ENCODE measurements around the gene GLYATL3. TPM values are rescaled to one million over a fixed set of nuclear protein-coding genes. Genes with fewer than 3 reads are reported as not detected.

GLYATL3 gene
- total and polyA plus RNA-seq, 7 donors, result not detected

- H3K36me3 ChIP-seq (ENCODE audit: insufficient read depth in 1 of 2, low read depth in 1 of 2), result no peaks in the 10 kb centered on the region
- no peaks in the 10 kb centered on the region for H3K27me3 ChIP-seq (ENCODE audit: insufficient read depth in 3 of 3, low read length in 2 of 3)
- 78 to 94% (median 91%) methylated on average over 2 of the region's 2 CpGs for WGBS, 3 donors
- no peak overlapping the region for H3K4me3 ChIP-seq
- H3K9me3 ChIP-seq, result no peaks in the 10 kb centered on the region
- ATAC-seq (no peak), DNase-seq (no peak)
- H3K27ac ChIP-seq, result no peak overlapping the region
- intact Hi-C loops (cut with DNase I), result no loop called here
- TF ChIP-seq CTCF (IDR thresholded peaks at IDR 0.05), result no peak
- H3K4me1 ChIP-seq, result no peaks in the 10 kb centered on the region
Measured at GRCh38 chr6:49517919-49518318, 18.2 kb downstream of the GLYATL3 start.

GRCh38 chr6:49519660-49520059 lies 19.9 kb downstream of the GLYATL3 start:
- Histone ChIP-seq H3K4me1 (no peaks in the 10 kb centered on the region), H3K27me3 (ENCODE audit: insufficient read depth in 3 of 3, low read length in 2 of 3) (no peaks in the 10 kb centered on the region), H3K27ac (no peak overlapping the region), H3K4me3 (no peak overlapping the region), H3K36me3 (ENCODE audit: insufficient read depth in 1 of 2, low read depth in 1 of 2) (no peaks in the 10 kb centered on the region), H3K9me3 (no peaks in the 10 kb centered on the region)
- no peak for ATAC-seq
- 72 to 91% (median 77%) methylated on average over 1 of the region's 1 CpG for WGBS, 3 donors
- DNase-seq, result no peak
- intact Hi-C loops (cut with DNase I), result no loop called here
- TF ChIP-seq CTCF (IDR thresholded peaks at IDR 0.05), result no peak

DNA sequence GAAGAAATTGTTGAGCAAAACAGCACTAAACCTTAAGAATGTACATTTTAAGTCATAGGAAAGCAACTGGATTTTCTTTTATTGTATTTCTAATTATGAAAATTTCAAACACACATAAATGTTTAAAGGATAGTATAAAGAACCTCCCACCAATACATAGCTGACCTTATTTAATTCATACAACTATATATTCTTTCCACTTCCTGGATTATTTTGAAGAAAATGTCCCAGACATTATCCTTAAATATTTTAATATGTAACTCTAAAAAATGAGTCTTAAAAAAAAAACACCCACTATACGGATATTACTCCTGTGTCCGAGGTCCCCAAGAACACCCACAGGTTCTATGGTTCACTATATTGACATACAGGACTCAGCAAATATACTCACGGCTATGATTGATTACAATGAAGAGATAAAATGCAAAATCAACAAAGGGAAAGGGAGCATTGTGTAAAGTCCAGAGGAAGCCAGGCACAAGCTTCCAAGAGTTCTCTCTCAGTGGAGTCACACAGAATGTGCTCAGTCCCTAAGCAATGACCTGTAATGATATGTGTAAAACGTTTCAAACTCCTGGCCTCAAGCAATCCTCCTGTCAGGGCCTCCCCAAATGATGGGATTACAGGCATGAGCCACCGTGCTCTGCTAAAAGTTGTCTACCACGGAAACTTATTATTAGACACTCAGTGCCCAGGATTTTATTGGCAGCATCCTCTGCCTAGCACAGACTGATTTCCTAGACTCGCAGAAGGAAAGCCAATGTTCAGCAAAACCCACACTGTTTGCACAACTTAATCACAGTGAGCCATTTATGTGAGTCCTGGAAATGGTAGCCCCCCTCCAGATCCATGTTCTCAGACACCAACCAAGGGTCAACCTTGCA lies 23.2 kb downstream of the GLYATL3 start:
- Histone ChIP-seq H3K27me3 (ENCODE audit: insufficient read depth in 3 of 3, low read length in 2 of 3) (no peaks in the 10 kb centered on the region), H3K27ac (no peak overlapping the region), H3K9me3 (no peaks in the 10 kb centered on the region), H3K4me1 (no peaks in the 10 kb centered on the region), H3K4me3 (no peak overlapping the region), H3K36me3 (ENCODE audit: insufficient read depth in 1 of 2, low read depth in 1 of 2) (no peaks in the 10 kb centered on the region)
- DNase-seq (no peak), ATAC-seq (no peak)
- no peak for TF ChIP-seq CTCF (IDR thresholded peaks at IDR 0.05)
- intact Hi-C loops (cut with DNase I), result no loop called here
- 76 to 81% (median 77%) methylated on average over 7 of the region's 7 CpGs for WGBS, 3 donors

DNA sequence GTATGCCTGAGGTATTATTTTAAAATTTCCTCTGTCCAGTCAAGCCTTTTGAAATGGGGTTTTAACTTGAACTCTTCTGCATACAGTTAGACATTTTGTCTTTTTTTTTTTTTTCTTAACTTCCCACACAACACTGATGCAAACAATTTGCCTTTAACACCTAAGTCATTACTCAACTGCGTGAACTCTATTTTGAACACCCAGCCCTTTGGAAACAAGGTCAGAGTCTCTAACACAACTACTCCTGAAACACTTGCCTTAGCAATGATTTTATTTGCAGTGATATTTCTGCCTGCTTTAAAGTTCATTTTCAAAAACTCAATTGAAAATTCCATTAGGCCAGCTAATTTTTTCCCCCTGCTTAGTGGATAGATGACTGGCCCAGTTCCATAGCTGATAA lies 24.2 kb downstream of the GLYATL3 start:
- ATAC-seq, result no peak
- H3K27ac ChIP-seq, result no peak overlapping the region
- intact Hi-C loops (cut with DNase I), result no loop called here

More for the DNA sequence above, 24.2 kb downstream of the GLYATL3 start:
- 91 to 97% (median 92%) methylated on average over 1 of the region's 1 CpG for WGBS, 3 donors
- Histone ChIP-seq H3K36me3 (ENCODE audit: insufficient read depth in 1 of 2, low read depth in 1 of 2) (no peaks in the 10 kb centered on the region), H3K4me3 (no peak overlapping the region), H3K4me1 (no peaks in the 10 kb centered on the region), H3K9me3 (no peaks in the 10 kb centered on the region), H3K27me3 (ENCODE audit: insufficient read depth in 3 of 3, low read length in 2 of 3) (no peaks in the 10 kb centered on the region)
- TF ChIP-seq CTCF (IDR thresholded peaks at IDR 0.05), result no peak
- DNase-seq, result no peak
